ENCODE results near the gene RASAL3. TPM values are rescaled to one million over a fixed set of nuclear protein-coding genes. Genes with fewer than 3 reads are reported as not detected.
A peak's percentile ranks its signal among the peaks of the same experiment; 100 is the strongest.

Gene RASAL3
- total RNA-seq, 4 donors from 2014 or later = 2.2 to 5.7 (median 2.9) TPM

DNA sequence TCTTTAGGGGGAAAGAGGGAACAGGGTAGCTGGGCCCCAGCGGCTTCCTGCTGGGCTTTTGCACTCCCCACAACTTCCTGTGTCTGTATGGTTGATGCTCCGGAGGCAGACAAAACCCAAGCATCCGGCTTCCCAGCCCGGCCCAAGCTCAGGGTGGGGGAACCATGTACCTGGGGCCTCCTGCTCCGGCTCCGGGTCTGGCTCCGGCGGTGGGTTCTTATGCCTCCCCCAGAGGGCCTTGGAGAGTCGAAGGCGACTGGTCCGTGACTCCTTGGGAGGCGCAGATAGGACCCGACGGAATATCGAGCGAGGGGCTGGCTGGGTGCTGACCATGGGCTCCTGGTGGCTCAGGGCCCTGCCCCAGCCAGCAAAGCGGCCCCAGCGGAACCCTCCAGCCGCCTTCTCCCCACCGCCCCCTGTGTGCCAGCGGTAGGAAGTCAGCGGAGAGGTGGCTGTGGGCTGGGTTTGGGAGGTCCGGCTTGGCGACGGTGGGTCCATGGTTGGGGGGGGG, 428 bp downstream of the RASAL3 start:
- intact Hi-C loops (cut with DNase I) = no loop called here
- peaks cover 0 to 42% (median 0%) of the 10 kb centered on the region in 4 donors for H3K27me3 ChIP-seq
- no peaks in the 10 kb centered on the region for H3K9me3 ChIP-seq
- TF ChIP-seq POLR2A (IDR thresholded peaks at IDR 0.05) = no peak
- TF ChIP-seq, protein P1, sequence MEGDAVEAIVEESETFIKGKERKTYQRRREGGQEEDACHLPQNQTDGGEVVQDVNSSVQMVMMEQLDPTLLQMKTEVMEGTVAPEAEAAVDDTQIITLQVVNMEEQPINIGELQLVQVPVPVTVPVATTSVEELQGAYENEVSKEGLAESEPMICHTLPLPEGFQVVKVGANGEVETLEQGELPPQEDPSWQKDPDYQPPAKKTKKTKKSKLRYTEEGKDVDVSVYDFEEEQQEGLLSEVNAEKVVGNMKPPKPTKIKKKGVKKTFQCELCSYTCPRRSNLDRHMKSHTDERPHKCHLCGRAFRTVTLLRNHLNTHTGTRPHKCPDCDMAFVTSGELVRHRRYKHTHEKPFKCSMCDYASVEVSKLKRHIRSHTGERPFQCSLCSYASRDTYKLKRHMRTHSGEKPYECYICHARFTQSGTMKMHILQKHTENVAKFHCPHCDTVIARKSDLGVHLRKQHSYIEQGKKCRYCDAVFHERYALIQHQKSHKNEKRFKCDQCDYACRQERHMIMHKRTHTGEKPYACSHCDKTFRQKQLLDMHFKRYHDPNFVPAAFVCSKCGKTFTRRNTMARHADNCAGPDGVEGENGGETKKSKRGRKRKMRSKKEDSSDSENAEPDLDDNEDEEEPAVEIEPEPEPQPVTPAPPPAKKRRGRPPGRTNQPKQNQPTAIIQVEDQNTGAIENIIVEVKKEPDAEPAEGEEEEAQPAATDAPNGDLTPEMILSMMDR (IDR thresholded peaks at IDR 0.05) = no peak
- H3K4me1 ChIP-seq = peaks cover 0 to 26% (median 5%) of the 10 kb centered on the region in 3 donors
- H3K27ac ChIP-seq = peak overlapping the region; percentile 55 to 84 (median 68)
- peak overlapping the region; percentile 25 to 63 (median 42) for H3K4me3 ChIP-seq
- peak; percentile 20 for DNase-seq
- WGBS, 2 donors = 40% methylated on average over 1 of the region's 25 CpGs; no CpG with 5 or more reads in 1 of the 2 donors
- no peaks in the 10 kb centered on the region for H3K36me3 ChIP-seq

DNA sequence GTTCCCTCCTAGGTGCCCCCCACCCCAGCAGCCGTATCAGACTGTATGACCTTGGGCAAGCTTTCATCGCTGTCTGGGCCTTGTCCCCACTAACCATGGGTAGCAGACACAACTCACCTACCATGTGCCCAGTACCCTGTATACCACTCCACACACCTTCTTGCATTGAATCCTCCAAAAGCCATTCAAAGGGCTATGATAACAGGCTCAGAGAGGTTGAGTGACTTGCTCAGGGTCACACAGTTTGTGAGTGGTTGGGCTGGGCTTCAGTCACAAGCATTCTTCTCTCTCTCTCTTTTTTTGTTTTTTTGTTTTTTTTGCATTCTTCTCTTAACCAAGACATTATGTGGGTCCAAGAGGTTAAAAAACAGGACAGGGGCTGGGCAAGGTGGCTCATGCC, 2.6 kb downstream of the RASAL3 start:
- H3K27me3 ChIP-seq = peaks cover 0 to 42% (median 0%) of the 10 kb centered on the region in 4 donors
- no peak for TF ChIP-seq POLR2A (IDR thresholded peaks at IDR 0.05)
- TF ChIP-seq, protein P1 (IDR thresholded peaks at IDR 0.05) = no peak
- 79 to 86% methylated on average over 2 of the region's 2 CpGs for WGBS, 2 donors
- peaks cover 8 to 33% (median 15%) of the 10 kb centered on the region in 3 donors for H3K4me1 ChIP-seq
- no peak overlapping the region for H3K4me3 ChIP-seq
- intact Hi-C loops (cut with DNase I) = no loop called here
- no peak overlapping the region for H3K27ac ChIP-seq
- H3K36me3 ChIP-seq = no peaks in the 10 kb centered on the region
- H3K9me3 ChIP-seq = no peaks in the 10 kb centered on the region
- no peak for DNase-seq

DNA sequence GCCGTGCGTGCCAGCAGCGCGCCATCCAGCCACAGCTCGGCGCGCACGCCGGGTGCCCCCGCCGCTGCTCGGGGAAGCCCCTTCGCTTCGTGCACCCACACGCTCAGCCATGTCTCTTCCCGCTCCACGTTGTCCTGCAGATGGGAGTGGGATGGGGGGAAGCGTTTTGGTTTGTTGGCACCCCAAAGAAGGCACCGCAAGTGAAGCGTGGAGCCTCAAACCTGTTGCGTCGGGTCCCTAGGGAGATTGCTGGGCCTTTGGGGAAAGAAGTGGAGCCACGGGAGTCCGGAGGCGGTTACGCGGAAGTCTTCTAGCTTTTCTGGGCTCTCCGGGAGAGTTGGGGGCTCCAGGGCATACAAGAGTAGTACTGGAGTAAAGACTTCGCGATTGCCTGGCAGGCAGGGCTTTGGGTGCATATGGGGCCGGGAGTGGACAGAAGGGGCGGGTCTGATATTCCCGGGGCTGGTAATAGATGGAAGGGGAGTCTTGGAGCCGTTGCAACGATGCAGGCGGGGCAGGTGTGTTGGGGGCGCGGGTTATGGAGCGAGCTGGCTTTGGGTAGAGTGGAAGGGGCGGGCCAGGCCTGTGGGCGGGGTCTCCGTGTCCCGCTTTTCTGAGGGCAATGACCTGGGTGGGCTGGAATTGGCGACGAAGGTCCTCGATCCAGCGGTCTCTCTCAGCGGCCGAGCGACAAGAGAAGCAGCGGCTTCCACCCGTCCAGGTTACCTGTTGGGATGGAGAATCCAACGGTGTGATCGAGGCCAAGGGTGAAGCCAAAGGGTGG, 6.5 kb downstream of the RASAL3 start:
- H3K4me3 ChIP-seq = peak overlapping the region; percentile 12 to 56 (median 32)
- H3K27ac ChIP-seq = no peak overlapping the region
- WGBS, 2 donors = 23 to 25% methylated on average over 12 to 24 of the region's 54 CpGs
- no peaks in the 10 kb centered on the region for H3K9me3 ChIP-seq
- H3K36me3 ChIP-seq = no peaks in the 10 kb centered on the region
- intact Hi-C loops (cut with DNase I) = loop anchor here (10.0 kb wide), 1 partner anchor 97 kb away; no protein-coding TSS in a partner anchor
- no peak for DNase-seq
- peaks cover 16 to 30% (median 20%) of the 10 kb centered on the region in 3 donors for H3K4me1 ChIP-seq
- TF ChIP-seq, protein P1 (IDR thresholded peaks at IDR 0.05) = no peak
- no peak for TF ChIP-seq POLR2A (IDR thresholded peaks at IDR 0.05)
- peaks cover 0 to 63% (median 3%) of the 10 kb centered on the region in 4 donors for H3K27me3 ChIP-seq

DNA sequence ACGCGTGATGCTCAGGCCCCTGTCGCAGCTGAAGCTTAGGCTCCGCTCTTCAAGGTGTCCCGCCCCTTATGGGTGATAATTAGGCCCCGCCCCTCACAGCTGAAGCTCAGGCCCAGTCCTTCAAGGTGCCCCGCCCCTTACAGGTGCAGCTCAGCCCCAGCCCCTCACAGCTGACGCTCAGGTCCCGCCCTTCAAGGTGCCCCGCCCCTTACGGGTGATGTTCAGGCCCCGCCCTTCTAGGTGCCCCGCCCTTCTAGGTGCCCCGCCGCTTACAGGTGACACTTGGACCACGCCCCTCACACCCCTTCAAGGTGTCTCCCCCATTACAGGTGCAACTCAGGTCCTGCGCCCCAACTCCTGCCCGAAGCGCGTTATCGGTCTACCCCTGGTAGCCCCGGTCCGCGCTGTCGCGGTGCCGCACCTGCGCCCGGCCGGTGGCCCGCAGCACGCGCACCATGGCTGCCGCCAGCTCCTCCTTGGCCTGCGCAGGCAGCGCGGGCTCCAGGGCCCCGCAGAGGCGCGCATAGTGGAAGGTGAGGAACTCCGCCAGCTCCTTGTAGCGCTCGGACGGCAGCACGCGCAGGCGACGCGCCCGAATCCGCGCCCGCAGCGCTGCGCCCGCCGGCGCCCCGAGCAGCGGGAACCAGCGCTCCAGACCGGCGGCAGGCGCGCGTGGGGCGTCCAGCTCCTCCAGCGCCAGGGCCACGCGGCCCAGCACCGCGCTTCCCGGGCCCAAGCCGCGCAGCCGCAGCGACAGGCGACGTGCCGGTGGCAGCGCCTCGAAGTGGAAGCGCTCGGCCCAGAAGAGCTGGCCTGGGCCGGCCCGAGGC, 7.3 kb downstream of the RASAL3 start:
- WGBS, 2 donors = 25 to 57% methylated on average over 4 to 20 of the region's 86 CpGs
- intact Hi-C loops (cut with DNase I) = loop anchor here (10.0 kb wide), 1 partner anchor 98 kb away; no protein-coding TSS in a partner anchor
- peak overlapping the region; percentile 12 to 56 (median 32) for H3K4me3 ChIP-seq
- H3K27ac ChIP-seq = peak overlapping the region in 1 of 4 donors; percentile 17
- peaks cover 0 to 63% (median 3%) of the 10 kb centered on the region in 4 donors for H3K27me3 ChIP-seq
- no peak for DNase-seq
- H3K9me3 ChIP-seq = no peaks in the 10 kb centered on the region
- TF ChIP-seq, protein P1 (IDR thresholded peaks at IDR 0.05) = no peak
- TF ChIP-seq POLR2A (IDR thresholded peaks at IDR 0.05) = no peak
- peaks cover 20 to 38% (median 24%) of the 10 kb centered on the region in 3 donors for H3K4me1 ChIP-seq
- H3K36me3 ChIP-seq = no peaks in the 10 kb centered on the region

All from esophagus squamous epithelium (tissue), 5 donors.